ENCODE results near the gene RGS7. TPM values are rescaled to one million over a fixed set of nuclear protein-coding genes. Genes with fewer than 3 reads are reported as not detected.

Gene RGS7
- total and polyA plus RNA-seq, 10 of the 15 experiments (the other 5 are each of a cell fraction or from before 2014, with no cell fraction given), result not detected

DNA sequence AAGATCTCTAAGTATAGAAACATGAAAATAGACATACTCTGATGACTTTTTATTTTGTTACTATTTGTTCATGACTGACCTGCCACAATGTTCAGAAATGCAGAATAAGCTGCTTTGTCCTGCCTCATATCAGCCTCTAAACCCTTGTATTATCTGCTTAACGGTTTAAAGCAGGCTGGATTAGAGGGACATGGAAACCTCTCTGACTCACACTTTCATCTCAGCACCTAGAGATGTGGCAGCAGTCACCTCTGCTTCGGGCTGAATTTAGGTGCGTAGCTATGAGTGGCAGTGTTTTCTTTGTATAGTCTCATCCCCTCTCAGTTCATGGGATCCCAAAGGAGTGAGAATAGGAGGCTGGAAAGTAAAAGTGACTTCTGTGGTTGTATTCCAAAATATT is 255.4 kb downstream of the RGS7 start:
- H3K27ac ChIP-seq (ENCODE audit: control insufficient read depth, insufficient read depth), result no peak overlapping the region
- H3K4me3 ChIP-seq, result no peak overlapping the region
- in situ Hi-C loops (cut with MboI), result no loop called here
- no peak overlapping the region for H3K9ac ChIP-seq (ENCODE audit: control insufficient read depth, insufficient read depth, low read length)
- H3K4me1 ChIP-seq (ENCODE audit: control insufficient read depth, insufficient read depth, low read length), result no peaks in the 10 kb centered on the region
- 17% methylated on average over 3 of the region's 3 CpGs for WGBS (ENCODE audit: insufficient coverage, insufficient replicate concordance, low lambda C conversion rate, missing lambda C conversion rate)
- ChIA-PET SMC1A (ENCODE audit: uncharacterized antibody, unreplicated experiment) (no interaction called here), RAD21 (ENCODE audit: unreplicated experiment) (no interaction called here), CTCF (no interaction called here), POLR2A (no interaction called here)
- TF ChIP-seq RELB (IDR thresholded peaks at IDR 0.05; ENCODE audit: low read depth), result no peak
- no peak for TF ChIP-seq POLR2AphosphoS2 (IDR thresholded peaks at IDR 0.05; ENCODE audit: low read depth, low read length)
- no peak for TF ChIP-seq SUPT20H (IDR thresholded peaks at IDR 0.05; ENCODE audit: borderline replicate concordance, control insufficient read depth, low read depth, low read length)
- TF ChIP-seq, protein P1, sequence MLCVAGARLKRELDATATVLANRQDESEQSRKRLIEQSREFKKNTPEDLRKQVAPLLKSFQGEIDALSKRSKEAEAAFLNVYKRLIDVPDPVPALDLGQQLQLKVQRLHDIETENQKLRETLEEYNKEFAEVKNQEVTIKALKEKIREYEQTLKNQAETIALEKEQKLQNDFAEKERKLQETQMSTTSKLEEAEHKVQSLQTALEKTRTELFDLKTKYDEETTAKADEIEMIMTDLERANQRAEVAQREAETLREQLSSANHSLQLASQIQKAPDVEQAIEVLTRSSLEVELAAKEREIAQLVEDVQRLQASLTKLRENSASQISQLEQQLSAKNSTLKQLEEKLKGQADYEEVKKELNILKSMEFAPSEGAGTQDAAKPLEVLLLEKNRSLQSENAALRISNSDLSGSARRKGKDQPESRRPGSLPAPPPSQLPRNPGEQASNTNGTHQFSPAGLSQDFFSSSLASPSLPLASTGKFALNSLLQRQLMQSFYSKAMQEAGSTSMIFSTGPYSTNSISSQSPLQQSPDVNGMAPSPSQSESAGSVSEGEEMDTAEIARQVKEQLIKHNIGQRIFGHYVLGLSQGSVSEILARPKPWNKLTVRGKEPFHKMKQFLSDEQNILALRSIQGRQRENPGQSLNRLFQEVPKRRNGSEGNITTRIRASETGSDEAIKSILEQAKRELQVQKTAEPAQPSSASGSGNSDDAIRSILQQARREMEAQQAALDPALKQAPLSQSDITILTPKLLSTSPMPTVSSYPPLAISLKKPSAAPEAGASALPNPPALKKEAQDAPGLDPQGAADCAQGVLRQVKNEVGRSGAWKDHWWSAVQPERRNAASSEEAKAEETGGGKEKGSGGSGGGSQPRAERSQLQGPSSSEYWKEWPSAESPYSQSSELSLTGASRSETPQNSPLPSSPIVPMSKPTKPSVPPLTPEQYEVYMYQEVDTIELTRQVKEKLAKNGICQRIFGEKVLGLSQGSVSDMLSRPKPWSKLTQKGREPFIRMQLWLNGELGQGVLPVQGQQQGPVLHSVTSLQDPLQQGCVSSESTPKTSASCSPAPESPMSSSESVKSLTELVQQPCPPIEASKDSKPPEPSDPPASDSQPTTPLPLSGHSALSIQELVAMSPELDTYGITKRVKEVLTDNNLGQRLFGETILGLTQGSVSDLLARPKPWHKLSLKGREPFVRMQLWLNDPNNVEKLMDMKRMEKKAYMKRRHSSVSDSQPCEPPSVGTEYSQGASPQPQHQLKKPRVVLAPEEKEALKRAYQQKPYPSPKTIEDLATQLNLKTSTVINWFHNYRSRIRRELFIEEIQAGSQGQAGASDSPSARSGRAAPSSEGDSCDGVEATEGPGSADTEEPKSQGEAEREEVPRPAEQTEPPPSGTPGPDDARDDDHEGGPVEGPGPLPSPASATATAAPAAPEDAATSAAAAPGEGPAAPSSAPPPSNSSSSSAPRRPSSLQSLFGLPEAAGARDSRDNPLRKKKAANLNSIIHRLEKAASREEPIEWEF (IDR thresholded peaks at IDR 0.05; ENCODE audit: insufficient replicate concordance, low read depth, low read length), result no peak
- no peaks in the 10 kb centered on the region for H4K20me1 ChIP-seq (ENCODE audit: control insufficient read depth, insufficient read depth)
- no peak overlapping the region for H2AFZ ChIP-seq (ENCODE audit: control insufficient read depth, low read depth, low read length)
- intact Hi-C loops (cut with micrococcal nuclease; ENCODE audit: unreplicated experiment), result no loop called here
- H3K27me3 ChIP-seq (replicated peaks in 1 of 2; ENCODE audit: control insufficient read depth in 2 of 2, insufficient read depth in 2 of 2, low read length in 1 of 2), result no peaks in the 10 kb centered on the region
- no peaks in the 10 kb centered on the region for H3K79me2 ChIP-seq (ENCODE audit: control insufficient read depth, insufficient read depth, low read length)
- H3K9me3 ChIP-seq (replicated peaks; ENCODE audit: control insufficient read depth, insufficient read depth, low read length), result no peaks in the 10 kb centered on the region
- DNase-seq (ENCODE audit: low read depth, low spot score) (no peak), FAIRE-seq (no peak), ATAC-seq (no peak)
- BruUV-seq (replicated peaks), result no TSS peak
- no peak overlapping the region for H3K4me2 ChIP-seq (ENCODE audit: control insufficient read depth, insufficient read depth)
- H3K36me3 ChIP-seq (ENCODE audit: control insufficient read depth in 2 of 2, insufficient read depth in 2 of 2, low read length in 1 of 2), result no peaks in the 10 kb centered on the region

All from GM12878 (cell line).